SH-SY5Y (cell line): ENCODE data around the gene LRRC59.

ENCODE experiments used
- GATA2 ChIP-seq: IDR thresholded peaks from 2 replicates; pipeline ENCODE4 v1.6.1; 2011; ENCODE audit warnings: mild to moderate bottlenecking, low read depth, low read length
- GATA3 ChIP-seq: IDR thresholded peaks from 2 replicates; pipeline ENCODE4 v1.6.1; 2011; ENCODE audit warnings: low read depth, mild to moderate bottlenecking, low read length, moderate library complexity

GRCh38 chr17:50358177-50358576, 39.1 kb downstream of the LRRC59 start:
- TF ChIP-seq GATA2 = no peak
- no peak for TF ChIP-seq GATA3
